GM19455 (cell line): ENCODE results near the gene ELFN1.

Experiments used
- ATAC-seq: cut with Tn5 transposase; IDR thresholded peaks from one replicate; pipeline ENCODE4 v1.9.1; 2021; ENCODE audit not compliant: unreplicated experiment

ELFN1 gene

DNA sequence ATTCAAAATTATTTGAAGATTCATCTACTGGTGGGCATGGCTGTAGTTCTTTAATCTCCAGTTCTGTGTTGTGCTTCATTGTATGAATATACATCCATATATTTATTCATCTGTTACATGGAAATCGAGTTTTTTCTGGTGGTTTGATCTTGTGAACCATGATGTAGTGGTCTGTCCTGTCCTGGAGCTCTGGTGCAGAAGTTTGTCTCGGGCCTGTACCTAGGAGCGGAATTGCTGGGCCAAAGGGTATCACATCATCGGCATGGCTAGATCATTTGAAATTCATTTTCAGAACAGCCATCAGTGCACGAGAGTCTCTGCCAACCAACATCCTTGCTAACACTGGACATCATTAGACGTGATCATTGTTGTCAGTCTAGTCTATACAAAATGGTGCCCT is 107.0 kb downstream of the ELFN1 start:
- ATAC-seq, result no peak

DNA sequence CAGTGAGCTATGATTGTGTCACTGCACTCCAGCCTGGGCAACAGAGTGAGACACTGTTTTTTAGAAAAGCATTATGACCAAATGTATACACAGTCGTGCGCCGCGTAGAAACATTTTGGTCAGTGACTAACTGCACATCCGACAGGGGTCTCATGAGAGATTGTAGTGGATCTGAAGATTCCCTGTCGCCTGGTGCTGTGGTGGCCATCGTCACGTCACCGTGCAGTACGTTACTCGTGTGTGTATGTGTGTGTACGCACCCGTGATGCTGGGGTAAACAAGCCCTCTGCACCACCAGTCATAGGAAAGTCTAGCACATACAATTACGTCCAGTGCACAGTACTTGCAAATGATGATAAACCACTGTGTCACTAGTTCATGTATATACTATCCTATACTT is 109.4 kb downstream of the ELFN1 start:
- no peak for ATAC-seq

GRCh38 chr7:1781369-1781768 is 111.3 kb downstream of the ELFN1 start:
- ATAC-seq, result no peak

- no peak for ATAC-seq
These were observed 115.8 kb downstream of the ELFN1 start for GRCh38 chr7:1785839-1786238.

GRCh38 chr7:1787241-1787640 is 117.2 kb downstream of the ELFN1 start:
- ATAC-seq, result no peak

GRCh38 chr7:1787681-1788235 is 117.7 kb downstream of the ELFN1 start:
- no peak for ATAC-seq

GRCh38 chr7:1794888-1795542 is 124.9 kb downstream of the ELFN1 start:
- ATAC-seq, result no peak
